Epidermal melanocyte (primary cell): ENCODE measurements around the gene BPNT1.

Experiments
- DNase-seq: peaks from one replicate; pipeline ENCODE4 v3.0.0; 2011; ENCODE audit warnings: low spot score; ENCODE audit not compliant: insufficient read length

Gene BPNT1

GRCh38 chr1:220012259-220012658 is 77.3 kb downstream of the BPNT1 start:
- DNase-seq = no peak

- DNase-seq = no peak
These were observed 78.0 kb downstream of the BPNT1 start for GRCh38 chr1:220011620-220012019.
